ENCODE measurements around the gene OSBPL1A.

The OSBPL1A gene

DNA sequence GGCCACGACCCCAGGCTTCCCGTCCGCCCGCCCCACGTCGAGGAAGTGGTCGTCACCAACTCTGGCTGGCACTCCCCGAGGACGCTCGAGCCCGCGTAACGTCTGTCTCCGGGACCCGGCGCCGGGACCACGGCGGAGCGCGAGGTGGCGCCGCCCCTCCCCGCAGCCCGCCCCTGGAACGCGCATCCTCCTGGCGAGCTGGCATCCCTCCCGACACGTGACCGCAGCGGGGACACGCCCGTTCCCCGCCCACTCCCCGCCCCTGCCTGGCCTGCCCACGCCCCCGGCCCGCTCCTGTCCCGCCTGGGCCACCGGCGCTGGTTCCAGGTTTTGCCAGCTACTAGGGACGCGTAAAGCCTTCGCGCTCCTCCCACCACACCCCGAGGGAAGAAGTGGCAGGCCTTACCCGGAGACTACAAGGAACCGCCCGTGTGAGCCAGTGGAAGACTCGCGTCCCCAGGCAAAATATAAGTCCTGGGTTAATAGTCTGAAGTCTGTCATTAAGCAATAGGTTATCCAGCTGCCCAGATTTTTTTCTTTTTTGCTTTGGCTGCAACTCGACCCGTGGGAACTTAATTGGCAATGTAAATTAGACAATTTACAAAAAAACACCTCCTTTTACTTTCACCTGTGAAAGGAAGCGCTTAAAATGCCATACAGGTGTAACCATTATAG lies at the start of gene OSBPL1A:
OSBPL1A (minus strand) TSS at position 131 of the 675 bp plus-strand sequence. CDS start 20,291 bp downstream, outside the sequence.
- peak; percentile 72 to 98 (median 93) for DNase-seq
- intact Hi-C loops (cut with DNase I): loop anchor here (2.0 kb wide), 1 partner anchor 29 kb away; the partner anchor contains the start of gene IMPACT

DNA sequence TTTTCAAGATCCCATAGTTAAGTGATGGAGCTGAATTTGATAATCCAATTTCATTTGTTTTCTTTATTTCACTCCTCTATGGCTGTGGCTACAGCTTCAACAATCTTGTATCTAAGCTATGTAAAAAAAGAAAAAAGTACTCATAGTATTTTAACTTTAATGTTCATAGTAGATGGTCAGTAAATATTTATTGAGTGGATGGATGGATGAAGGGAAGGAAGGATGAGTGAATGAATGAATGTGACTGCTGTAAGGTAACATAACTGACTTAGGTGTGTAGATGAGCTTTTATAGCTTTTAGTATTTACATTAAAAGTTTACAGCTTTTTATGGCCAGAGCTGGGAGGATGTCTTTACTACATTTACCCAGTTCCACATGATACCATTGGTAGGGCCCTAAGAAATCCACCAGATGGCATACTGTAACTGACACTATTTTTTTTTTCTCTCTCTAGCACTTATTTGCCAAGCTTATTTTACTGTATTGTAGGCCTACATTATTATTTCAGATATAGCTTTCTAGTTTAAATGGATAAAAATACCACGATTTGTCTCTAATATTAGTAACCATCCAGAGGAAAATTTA lies 49.4 kb upstream of the OSBPL1A start:
- DNase-seq: no peak
- intact Hi-C loops (cut with DNase I): no loop called here

DNA sequence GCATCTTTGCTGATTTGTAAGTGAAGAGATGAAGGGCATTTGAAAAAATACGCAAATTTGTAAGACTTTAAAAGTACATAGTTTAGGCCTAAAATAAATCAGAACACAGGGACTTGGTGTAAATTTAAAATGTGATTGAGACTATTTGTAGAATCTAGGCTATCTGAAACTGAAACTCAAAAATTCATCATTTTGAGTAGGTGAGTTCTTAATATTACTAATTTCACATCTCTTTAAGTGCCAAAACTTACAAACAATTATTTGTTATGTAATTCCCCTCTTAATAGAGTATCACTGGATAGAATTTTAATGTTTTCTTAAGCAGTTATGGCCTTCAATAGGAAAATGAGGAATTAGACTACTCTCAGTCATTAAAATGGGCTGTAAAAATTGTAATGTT lies 48.8 kb upstream of the OSBPL1A start:
- intact Hi-C loops (cut with DNase I): no loop called here
- DNase-seq: no peak

DNA sequence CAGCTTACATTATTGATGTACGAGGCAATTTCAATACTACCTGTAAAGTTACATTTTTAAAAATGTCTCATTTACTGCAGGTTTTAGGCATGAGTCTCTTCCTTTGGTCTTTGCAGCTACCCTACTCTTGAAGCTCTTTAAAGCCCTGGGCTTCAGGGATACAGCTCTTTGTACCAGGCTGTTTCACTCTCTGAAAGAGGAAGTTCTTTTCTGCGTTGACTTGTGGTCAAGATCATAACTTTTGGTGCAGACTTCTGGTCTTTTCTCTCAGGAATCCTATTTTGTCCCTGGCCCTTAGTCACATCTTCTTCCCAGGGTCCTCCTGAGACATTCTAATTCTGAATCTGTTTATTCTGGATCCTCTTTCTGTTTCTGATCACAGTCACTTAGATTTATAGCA lies 46.2 kb upstream of the OSBPL1A start:
- intact Hi-C loops (cut with DNase I): no loop called here
- DNase-seq: no peak

DNA sequence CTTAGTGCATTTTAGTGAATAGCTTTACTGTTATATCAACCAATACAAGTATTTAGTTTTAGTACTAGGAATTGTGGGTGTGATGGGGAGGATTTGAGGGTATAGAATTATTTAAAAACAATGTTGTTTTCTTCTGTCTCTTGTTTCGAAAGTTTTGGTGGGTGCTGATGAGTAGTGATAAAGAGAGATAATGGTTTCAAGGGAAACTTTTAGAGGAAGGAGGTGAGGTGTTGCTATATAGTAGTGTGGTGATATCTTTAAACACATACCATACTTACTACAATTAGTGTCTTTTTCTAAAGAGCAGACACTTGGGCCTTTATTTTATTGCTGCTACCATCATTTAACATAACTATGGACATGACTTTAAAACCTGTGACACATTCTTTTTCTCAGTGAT lies 39.3 kb upstream of the OSBPL1A start:
- no peak for DNase-seq
- intact Hi-C loops (cut with DNase I): no loop called here

DNA sequence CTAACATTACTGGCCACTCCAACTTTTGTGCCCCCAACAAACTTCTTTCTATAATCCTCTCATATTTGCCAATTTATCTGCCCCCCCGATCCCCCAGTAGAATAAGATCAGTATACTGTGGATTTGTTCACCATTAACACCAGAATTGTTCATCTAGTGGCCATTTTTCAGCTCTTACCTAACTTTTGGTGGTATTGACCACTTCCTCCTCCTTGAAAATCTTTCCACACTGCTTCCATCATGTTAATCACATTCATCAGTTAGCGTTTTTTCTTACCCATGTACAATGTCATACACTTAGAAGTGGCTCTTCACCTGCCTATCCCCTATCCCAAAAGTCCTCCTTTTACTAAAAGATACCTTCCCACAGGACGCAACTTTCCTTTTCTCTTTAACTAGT lies 35.0 kb upstream of the OSBPL1A start:
- intact Hi-C loops (cut with DNase I): no loop called here
- DNase-seq: no peak

DNA sequence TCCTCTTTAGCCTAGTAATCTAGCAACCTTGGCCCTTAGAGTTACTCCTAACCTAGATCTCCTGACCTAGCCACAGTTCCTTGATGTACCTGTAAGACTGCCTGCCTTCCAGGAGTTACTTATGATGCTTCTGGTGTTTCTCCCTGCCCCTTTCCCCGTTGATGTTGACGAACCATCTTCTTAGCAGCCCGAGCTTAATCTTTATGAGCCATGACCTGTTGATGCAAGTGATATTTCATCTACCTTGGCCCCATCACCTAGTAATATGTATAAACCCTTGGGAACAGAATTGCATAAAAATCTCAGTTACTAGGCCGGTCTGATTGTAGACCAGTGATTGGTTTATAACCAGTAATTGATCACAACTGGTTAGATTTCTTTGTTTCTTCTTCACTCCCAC lies 31.6 kb upstream of the OSBPL1A start:
- no peak for DNase-seq
- intact Hi-C loops (cut with DNase I): no loop called here

DNA sequence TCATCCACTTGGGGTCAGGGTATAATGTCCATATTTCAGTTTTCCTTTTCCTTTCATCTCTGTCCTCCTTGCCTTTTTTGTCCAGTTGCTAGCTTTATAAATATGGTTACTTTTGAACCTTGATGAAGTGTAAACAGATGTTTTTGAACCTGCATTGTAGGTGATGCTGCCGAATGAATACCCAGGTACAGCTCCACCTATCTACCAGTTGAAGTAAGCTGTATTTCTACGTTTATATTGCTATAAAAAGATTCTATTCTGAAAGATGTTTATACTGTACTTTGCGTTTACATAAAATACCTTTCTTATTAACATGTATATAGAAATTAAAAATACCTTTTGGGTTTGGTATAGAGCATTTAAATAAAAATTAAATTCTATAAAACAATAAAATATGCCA lies 31.1 kb upstream of the OSBPL1A start:
- DNase-seq: no peak

DNA sequence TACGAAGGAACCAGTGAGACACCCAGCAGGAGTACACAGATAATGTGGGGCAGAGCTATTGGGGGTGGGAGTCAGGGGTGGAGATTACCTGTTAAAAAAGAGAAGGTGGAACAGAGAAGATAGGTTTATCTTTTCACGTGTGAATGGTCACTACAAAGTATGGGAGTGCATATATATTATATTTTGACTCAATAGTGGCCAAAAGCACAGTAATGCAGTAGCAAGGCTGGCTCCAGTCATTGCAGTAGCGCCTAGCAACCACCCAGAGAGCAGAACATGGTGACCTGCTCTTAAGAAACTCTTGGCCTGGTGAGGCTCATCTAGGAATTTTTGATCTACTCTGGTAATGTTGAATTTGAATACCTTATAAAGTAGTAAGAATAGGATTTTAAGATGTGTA lies 29.9 kb upstream of the OSBPL1A start:
- intact Hi-C loops (cut with DNase I): loop anchor here (2.0 kb wide), 1 partner anchor 31 kb away; the partner anchor contains the start of gene OSBPL1A
- no peak for DNase-seq

More for the DNA sequence above, 31.1 kb upstream of the OSBPL1A start:
- intact Hi-C loops (cut with DNase I): no loop called here

DNA sequence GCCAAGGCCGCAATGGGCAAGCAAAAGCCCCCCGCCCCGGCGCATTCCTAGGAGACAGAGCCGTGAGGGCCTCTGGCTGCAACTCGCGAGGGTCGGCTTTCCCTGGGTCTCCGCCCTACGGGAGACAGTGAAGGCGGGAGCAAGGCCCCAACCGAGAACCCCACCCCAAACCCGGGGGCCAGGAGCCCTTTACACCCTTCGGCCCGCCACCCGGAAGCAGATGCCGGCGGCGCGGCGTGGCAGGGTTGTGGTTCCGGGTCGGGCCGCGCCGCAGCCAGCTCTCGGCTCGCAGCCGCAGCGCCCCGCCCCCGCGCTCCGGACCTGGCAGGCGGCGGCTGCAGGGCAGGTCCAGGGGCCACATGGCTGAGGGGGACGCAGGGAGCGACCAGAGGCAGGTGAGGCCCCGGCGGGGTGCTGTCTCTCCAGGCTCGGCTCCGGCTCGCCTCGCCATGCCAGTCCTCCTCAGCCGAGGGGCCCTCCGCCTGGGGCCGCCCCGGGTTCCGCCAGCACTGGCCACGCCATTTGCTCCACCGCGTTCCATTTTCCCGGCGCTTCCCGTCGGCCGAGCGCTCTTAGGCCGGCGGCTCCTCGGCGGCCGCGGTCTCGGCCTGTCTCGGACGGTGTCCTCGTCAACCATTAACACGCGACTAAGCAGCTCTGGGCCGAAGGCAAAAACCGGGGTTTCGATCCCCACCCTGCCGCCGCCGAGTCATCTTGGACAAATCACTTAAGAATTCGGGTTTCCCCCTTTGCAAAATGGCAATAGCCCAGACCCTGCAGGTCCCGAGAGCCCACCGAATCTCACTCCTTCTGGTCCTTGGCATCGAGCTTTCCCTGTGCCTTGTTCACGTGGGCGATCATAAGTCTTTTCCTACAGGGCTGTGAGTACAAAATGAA lies 29.0 kb upstream of the OSBPL1A start, which contains the start of gene IMPACT:
IMPACT (plus strand) TSS at position 273 of the 897 bp plus-strand sequence; CDS start at position 360, 87 bp downstream.
- intact Hi-C loops (cut with DNase I): loop anchor here (2.0 kb wide), 1 partner anchor 30 kb away; the partner anchor contains the start of gene OSBPL1A
- peak; percentile 32 to 92 (median 84) for DNase-seq

DNA sequence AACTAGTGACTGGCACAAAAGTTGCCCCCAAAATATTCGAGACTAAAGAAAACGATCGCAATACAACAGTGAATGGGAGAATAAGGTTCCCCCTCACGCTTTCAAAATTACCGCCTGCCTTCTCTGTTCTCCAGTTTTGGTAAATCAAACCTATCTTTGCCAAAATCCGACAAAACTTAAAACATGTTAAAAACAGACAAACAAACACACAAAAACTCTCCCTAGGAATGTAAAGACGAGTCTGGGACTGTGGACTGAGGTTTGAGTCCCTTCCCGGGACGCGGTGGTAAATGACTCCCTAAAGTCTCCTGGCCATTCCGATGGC lies 28.4 kb upstream of the OSBPL1A start:
- intact Hi-C loops (cut with DNase I): loop anchor here (2.0 kb wide), 1 partner anchor 29 kb away; the partner anchor contains the start of gene OSBPL1A
- DNase-seq: no peak

DNA sequence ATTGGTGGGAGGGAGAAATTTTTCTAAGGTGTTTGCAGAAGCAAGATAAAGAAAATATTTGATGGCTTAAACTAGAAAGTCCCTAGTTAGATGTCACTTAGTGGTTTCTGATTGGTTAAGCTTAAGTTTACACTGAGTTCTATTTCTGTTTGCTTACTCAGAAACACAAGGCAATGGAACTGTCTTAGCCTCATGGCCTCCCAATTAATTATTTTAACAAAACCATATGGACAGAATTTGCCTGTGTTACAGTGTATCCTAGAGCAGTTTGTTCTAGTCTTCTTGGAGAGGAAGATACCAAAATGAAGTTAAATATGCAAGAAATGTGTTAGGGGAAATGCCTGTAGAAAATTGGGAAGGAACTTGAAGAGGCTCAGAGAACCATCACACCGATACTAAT lies 24.2 kb upstream of the OSBPL1A start:
- no peak for DNase-seq
- intact Hi-C loops (cut with DNase I): no loop called here

DNA sequence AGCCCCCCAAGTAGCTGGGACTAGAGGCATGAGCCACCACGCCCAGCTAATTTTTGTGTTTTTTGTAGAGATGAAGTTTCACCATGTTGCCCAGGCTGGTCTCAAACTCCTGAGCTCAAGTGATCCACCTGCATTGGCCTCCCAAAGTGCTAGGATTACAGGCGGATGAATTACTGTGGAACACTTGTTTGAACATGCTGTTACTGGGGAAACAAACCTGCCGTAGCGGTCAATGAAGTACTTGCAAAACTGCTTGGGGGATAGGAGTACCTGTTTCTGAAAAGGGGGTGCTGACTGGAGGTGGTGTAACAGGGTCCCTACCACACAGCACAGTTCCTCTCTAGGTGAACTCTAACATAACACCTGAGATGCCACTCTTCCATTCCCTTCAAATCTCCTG lies 22.9 kb upstream of the OSBPL1A start:
- intact Hi-C loops (cut with DNase I): no loop called here

DNA sequence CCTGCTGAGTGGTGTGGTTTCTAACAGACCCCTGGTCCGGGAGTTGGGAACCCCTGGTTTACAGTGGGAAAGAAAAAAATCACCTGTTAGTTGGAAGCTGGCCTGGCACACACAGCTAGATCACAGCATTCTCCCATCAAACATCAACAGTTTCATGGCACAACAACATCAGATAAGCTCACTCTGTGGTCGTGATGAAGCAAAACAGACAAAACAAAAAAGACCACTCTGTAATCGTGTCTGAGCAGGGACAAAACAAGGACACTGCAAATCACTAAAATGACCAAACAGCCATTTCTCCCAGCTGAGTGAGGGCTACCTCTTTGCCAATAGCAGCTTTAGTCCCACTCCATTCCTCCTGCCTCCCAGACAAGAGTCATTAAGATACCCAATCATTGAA lies 19.9 kb upstream of the OSBPL1A start:
- intact Hi-C loops (cut with DNase I): no loop called here
- DNase-seq: no peak

More for the DNA sequence above, 22.9 kb upstream of the OSBPL1A start:
- DNase-seq: no peak

DNA sequence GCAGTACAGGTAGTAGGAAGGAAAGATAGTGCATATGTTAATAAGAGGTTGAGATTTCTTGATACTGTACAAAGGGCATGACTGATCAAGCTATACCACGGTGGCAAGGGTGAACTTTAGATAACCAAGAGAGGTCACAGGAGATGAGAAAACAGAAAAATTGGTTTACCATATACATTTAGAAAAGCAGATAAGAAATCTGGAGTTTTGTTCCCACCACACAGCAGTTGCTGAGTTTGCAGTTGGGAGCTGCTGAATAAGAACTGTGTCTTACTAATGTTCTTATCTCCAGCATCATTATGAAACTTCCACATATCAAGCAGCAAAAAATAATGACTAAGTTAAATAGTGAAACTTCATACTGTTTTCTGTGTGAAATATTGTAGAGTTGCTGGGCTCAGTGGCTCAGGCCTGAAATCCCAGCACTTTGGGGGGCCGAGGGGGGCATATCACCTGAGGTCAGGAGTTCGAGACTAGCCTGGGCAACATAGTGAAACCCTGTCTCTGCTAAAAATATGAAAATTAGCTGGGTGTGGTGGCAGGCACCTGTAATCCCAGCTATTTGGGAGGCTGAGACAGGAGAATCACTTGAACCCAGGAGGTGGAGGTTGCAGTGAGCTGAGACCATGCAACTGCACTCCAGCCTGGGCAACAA lies 16.9 kb upstream of the OSBPL1A start:
- intact Hi-C loops (cut with DNase I): no loop called here

DNA sequence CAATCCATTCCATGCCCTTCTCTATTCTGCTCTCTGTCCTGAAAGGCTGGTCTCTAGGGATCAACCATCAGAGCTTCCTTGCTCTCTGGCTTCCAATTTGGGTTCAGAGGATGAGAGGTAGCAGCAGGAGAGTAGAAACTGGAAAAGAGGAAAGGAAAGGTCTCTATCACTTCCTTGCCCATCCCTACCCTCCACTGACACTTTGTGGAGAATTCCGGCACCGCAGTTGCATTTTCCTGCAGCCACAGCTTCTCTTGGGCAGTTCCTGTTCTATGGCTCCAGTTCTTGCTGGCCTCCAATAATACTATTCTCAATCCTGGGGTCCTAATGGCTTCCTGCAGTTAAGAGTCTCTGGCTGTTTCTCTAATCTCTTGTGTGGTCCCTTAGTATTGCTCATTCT lies 15.5 kb upstream of the OSBPL1A start:
- peak in 15 of 42 donors; percentile 9 to 70 (median 34) for DNase-seq
- intact Hi-C loops (cut with DNase I): no loop called here

More for the DNA sequence above, 16.9 kb upstream of the OSBPL1A start:
- no peak for DNase-seq

DNA sequence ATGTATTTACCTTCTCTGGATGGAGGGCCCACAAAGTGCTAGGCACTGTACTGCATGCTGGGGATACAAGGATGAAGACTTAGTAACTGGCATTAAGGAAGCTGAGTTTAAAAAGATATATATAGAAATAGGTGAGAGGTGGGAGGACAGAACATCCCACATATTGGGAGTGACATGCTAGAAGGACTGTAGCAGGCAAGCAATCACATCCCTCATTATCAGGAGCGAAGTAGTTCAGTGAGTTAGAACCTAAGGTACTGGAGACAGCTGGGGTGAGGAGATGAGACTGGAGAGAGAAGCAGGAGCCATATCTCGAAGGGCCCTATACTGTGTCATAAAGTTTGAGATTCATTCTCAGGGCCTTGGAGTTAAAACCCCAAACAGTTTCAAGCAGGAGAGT lies 10.9 kb upstream of the OSBPL1A start:
- intact Hi-C loops (cut with DNase I): loop anchor here (10.0 kb wide), 1 partner anchor 54 kb away; no protein-coding TSS in a partner anchor
- DNase-seq: peak in 8 of 42 donors; percentile 8 to 65 (median 22)

DNA sequence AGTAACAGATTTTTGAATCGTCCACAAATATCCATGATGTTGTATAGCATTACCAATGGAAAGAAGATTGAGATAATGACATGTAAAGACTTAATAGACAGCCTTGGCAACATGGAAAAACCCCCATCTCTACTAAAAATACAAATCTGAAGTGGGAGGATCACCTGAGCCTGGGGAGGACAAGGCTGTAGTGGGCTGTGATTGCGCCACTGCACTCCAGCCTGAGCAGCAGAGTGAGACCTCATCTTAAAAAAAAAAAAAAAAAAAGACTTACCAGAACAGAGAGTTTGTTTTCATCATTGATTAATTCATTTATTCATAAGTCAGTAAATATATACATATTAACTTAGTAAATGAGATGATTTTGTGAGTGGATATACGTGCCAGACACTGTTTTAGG lies 7.0 kb upstream of the OSBPL1A start:
- intact Hi-C loops (cut with DNase I): loop anchor here (10.0 kb wide), 1 partner anchor 50 kb away; no protein-coding TSS in a partner anchor
- DNase-seq: peak in 1 of 42 donors; percentile 4

DNA sequence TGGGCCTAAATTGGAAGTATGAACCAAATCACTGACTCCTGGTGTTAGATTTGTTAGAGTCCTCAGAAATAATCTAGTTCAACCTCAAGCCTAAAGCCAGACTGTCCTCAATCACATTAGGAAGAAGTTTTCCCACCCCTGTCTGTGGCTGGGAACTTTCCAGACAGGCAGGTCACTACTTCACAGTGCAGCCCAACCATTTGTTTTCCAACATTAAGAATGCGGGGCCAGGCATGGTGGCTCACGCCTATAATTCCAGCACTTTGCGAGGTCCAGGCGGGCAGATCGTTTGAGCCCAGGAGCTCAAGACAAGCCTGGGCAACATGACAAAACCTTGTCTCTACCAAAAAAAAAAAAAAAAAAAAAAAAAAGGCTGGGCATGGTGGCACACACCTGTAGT lies 5.5 kb upstream of the OSBPL1A start:
- intact Hi-C loops (cut with DNase I): loop anchor here (10.0 kb wide), 1 partner anchor 48 kb away; no protein-coding TSS in a partner anchor
- DNase-seq: peak in 1 of 42 donors; percentile 35

Measured in head of caudate nucleus (tissue), 42 donors.